HG03060 (cell line): ENCODE measurements around the gene CALHM4.

Source experiments
- ATAC-seq: cut with Tn5 transposase; IDR thresholded peaks from one replicate; pipeline ENCODE4 v1.9.1; 2021; ENCODE audit warnings: low read depth, moderate number of reproducible peaks; ENCODE audit not compliant: unreplicated experiment

The CALHM4 gene, protein sequence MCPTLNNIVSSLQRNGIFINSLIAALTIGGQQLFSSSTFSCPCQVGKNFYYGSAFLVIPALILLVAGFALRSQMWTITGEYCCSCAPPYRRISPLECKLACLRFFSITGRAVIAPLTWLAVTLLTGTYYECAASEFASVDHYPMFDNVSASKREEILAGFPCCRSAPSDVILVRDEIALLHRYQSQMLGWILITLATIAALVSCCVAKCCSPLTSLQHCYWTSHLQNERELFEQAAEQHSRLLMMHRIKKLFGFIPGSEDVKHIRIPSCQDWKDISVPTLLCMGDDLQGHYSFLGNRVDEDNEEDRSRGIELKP

DNA sequence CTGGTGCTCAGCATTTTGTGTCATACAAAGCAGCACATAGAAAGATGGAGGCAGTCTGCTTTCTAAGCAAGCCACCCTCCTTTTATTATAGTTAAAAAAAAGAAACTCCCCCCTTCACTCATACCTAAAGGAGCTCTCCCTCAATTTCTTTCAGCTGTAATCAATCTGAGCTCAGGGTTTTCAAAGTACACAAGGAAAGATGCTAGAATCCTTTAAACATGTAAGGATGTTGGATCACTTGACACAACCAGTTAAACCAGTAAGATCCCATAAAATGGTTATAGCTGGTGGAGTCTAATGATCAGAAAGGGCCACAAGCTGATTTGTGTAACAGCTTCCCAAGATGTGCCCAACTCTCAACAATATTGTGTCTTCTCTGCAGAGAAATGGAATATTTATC is at the start of gene CALHM4:
CALHM4 (plus strand) TSS at position 301 of the 400 bp plus-strand sequence; CDS start at position 344, 43 bp downstream.
- ATAC-seq = no peak

DNA sequence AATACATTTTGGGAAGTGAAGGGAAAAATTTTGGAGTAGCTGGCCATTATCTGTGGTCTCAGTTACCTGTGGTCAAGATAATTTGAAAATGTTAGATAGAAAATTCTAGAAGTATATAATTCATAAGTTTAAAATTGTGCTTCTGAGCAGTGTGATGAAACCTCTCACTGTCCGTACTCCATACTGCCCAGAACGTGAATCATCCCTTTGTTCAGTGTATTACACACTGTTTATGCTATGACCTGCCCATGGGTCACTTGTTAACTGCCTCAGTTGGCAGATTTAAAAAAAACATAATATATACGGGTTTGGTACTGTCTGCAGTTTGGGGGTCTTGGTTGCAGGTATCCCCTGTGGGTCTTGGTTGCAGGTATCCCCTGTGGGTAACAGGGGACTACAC is 46.2 kb upstream of the CALHM4 start:
- ATAC-seq = no peak

DNA sequence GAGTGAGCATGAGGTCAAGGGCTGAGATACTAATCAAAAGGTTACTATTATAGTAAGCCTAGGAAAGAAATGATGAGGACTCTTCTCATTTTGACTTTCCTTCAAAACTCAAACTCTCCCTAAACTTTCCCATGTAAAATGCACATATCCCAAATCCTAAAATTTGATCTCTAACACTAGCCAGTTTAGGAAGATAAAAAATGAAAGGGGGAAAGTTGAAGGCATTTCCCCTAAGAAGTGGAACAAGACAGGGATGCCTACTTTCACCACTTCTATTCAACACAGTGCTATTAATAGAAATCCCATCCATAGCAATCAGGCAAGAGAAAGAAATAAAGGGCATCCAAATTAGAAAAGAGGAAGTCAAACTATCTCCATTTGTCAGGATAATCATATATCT is 45.0 kb upstream of the CALHM4 start:
- no peak for ATAC-seq

DNA sequence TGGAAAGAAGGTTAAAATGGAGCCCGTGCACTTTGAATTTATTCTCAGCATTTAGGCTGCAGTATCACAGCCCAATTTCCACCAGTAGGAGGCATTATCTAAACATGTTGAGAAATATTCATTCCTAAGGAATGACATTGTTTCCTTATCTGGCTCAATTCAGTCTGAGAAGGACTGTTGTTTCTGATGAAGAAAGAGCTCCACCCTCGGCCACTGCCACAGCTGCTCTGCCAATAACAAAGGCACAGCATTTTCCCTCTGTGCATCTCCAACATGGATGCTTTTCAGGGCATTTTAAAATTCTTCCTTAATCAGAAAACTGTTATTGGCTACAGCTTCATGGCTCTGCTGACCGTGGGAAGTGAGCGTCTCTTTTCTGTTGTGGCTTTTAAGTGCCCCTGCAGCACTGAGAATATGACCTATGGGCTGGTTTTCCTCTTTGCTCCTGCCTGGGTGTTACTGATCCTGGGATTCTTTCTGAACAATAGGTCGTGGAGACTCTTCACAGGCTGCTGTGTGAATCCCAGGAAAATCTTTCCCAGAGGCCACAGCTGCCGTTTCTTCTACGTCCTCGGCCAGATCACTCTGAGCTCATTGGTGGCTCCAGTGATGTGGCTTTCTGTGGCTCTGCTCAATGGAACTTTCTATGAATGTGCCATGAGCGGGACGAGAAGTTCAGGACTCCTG is 42.0 kb upstream of the CALHM4 start, which contains the start of gene CALHM5:
CALHM5 (plus strand) TSS at position 216 of the 687 bp plus-strand sequence; CDS start at position 274, 58 bp downstream.
- ATAC-seq = no peak

DNA sequence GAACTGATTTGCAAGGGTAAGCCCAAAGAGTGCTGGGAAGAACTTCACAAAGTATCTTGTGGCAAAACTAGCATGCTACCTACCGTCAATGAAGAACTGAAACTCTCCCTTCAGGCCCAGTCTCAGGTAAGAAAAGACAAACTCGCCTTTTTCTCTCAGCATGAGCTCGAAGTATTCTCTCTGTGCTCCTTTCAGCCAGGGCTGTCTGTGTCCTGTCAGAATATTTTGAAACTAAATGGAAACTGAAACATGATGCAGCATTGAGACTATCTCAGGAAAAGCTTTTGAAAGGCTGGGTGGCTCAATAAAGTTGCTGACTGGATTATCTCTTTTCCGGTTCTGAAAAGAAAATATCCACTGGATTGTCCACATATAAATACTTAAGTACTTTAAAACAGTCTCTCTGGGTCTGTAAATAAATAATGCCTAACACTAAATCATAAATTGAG is 41.4 kb upstream of the CALHM4 start:
- ATAC-seq = peak; percentile 73

DNA sequence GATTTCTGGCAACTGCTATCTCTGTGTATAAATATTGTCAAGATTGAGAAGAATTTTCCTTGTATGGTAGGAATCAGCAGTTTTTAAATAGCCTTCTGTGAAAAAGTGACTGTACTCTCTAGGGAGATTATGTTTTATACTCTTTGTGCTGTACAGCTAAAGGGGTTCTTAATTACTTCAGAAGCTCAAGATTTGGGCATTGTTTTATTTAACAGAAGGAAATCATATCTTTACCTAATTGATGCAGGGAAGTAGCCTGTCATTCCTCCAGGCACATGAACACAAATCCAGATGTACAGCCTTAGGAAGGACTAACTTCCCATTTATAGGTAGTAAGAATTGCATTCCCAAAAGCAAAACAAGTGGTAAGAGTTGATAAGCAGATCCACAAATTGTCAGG is 40.8 kb upstream of the CALHM4 start:
- no peak for ATAC-seq

DNA sequence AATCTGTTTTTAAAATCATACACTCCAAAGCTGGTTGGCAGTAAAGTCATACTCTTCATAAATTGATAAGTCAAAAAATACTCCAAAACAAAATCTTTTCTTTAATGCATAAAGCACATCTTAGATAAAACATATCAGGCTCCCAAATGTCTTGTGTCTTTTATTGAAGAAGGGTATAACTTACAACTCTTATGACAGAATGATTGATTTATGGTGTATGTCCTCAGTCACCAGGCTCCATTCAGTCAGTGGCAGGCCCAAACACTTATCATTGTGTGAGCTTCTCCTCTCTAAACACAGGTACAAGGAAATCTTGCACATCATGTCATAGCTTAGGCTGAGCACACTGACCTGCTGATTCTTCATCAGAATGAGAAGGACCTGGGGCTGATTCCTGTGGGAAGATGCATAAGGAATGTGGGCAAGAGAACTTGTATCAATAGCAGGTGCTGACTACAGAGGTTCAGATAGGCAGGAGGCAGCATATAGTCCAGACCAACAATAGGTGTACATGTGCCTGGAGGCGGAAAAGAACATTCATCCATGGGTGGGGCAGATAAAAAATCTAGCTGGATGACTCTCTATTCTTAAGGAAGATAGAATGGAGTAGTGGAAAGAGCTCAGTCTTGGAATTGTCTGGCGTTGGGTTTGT is 40.2 kb upstream of the CALHM4 start:
- ATAC-seq = no peak

DNA sequence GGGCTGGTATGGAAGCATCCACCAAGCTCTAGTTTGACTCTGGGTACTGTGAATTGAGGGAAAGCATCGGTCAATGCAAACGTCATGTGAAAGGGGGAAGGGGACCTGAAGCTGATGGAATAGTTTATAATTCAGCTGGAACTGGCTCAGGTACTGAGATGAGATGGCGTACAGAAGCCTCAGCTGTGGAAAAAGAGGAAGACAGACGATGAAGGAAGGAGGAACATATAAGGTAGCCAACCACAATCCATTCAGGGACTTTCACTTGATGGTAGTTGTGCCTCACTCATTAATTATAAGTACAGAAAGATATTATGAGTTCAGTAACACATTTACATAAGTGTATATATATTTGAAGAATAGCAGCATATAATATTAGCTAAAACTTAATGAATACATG is 39.4 kb upstream of the CALHM4 start:
- no peak for ATAC-seq

DNA sequence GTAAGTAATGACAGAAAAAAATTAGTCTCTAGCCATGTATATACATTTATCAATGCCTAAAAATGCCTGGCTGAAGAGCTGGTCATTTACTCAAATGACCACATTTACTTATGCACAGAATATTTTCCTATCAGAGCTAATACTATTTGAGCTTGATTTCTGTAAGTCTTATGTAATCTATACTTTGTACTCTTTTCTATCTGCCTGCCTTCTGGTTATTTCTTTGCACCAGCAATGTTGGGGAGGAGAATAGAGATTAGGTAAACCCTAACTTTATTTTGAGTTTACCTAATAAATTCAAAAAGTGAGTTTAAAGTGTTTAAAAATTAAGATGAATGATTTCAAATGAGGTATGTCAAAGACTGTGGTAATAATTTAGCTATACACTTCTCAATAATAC is 38.4 kb upstream of the CALHM4 start:
- ATAC-seq = no peak

DNA sequence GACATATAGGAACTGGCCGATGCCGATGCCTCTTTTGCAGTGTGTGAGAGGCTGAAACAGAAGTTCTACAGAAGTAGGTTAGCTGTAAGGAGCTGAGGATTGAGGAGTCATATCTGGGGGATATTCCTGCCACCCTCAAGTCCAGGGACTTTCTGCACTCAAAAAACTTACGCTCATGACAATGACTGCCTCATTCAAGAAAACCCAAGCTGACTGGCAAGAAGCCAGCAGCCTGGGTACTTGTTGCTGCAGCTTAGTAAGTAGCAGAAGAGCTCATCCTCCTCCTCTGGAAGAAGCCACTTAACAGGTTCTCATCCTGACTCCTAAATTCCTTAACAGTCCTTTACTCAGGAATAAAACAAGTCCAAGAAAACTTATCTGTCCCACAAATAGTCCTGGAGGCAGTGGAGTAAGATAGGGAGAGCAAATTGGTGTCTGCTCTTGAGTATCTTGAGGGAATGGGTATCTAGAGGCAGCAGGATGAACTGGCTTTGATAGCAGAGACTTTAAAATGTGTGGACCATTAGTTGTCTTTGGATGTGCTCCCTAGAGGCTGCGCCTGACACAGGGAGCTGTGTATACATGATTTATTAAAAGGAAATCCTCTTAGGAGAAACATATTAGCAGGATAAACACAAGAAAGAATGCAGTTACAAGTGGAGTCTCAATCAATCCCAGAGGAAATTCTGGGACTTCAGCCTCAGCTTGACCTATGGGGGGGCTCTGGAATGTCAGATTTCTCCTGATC is 34.8 kb upstream of the CALHM4 start:
- ATAC-seq = no peak

DNA sequence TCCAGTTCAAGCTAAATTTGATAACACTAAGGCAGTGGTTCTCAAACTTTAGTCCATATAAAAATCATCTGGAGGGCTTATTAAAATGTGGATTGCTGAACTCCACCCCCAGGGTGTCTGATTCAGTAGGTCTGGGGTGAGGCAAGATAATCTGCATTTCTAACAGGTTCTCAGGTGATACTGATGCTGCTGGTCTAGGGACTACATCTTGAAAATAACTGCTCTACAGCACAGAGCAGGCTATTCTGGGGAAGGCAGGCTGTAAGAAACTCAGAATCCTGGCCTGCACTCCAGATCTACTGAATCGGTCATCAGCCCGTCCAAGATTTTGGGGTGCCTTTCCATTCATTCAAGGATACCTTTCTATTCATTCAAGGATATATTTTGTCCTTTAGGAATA is 30.7 kb upstream of the CALHM4 start:
- ATAC-seq = no peak

DNA sequence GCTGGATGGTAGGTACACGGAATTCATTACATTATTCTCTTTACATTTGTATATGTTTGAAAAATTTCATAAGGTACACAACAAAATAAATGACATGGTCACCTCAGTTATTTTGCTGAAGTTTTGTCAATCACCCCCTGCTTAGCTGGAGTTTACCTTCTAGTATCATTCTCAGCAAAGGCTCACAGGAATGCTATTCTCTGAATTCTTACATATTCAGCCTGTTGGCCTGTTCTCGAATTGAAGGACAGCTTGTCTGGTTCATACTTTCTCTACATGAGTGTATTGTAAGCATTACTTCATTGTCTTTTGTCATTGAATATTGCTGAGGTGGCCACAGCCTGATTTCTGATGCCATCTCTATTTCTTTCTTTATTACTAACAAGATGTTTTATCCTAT is 29.3 kb upstream of the CALHM4 start:
- ATAC-seq = no peak

DNA sequence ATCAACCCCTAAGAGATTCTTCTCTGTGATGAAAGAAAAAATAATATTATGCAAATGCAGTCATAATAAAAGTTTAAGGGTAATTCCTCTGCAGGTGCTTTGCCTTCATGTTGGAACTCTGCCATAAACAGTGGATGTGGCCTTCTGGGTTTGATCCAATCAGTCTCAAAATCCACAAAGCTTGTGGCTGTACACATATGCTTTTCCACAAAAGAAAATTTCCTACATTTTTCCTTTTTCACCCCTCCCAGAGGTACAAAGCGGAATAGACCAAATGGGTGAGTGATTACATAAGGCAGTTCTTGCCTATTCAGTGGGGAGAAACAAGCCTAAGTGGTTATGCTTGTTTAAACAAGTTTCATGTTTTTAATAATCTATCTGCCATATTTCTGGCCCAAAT is 25.4 kb upstream of the CALHM4 start:
- ATAC-seq = no peak

DNA sequence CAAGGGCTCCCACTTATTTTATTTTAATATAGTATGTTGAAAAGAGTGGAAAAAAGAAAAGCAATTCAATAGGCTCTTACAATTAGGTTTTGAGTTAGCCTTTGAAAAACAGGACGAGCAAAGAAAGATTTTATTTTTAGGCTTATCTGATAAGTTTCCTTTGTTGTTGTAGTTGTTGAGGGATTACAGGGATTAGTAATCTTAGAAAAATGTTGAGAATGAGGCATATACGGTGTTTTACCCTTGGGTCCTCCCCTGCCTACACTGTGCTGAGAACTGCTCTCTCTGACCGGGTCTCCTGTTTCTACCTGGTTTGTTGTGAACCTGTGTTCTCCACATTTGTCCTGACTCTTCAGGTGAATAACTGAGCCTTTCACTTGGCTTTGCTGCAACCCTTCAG is 24.8 kb upstream of the CALHM4 start:
- no peak for ATAC-seq

DNA sequence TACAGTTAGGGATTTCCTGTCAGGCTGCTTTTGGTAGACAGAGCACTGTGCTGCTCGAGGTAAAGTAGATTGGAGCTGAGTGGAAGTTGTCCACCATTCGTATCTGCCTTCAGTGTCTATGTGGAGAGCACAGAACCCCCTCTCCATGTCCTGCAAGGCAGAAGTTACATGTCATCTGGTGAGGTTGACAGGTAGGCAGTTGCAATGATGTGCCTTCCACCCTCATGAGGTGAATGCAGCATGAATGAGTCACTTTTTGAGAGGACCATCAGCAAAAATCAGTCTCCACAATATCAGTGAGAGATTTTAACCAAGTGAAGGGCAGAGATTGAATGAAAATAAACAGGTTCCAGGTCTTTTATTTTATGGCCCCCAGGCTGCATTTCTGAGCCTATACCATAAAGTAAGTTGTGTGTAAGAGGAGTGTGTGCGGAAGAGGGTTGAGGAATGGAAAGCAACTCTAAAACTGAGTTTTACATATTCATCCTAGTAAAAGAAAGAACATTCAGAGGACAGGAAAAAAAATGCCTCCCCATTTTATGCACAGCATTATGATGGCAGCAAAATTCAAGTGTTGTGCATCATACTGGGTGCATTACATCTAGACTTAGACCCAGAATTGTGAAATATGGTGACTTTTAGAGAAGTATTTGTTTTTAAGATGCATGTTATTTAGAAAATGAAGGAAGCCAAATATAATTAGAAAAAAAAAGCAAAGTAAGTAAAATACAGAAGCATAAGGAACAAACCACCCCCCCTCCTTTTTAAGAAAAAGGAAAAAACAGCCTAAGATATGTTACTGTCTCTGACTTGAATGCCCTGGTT is 23.9 kb upstream of the CALHM4 start:
- no peak for ATAC-seq

DNA sequence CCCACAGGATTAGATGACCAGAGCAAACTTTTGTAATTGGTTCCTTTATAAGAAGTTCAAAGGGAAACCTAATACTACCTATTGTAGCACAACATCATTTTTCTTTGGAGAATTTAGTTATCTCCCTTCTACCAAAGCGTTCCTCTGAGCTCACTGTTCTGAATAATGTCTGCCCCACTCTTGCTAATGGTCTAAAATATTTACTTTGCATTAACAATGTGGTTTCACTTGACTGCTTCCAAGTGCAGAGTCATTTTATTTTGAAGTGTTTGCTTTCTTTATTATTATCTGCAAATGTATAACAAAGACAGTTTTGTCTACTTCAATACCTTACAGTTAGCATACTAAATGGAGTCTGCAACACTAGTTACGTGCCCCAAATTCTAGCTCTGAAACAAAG is 23.1 kb upstream of the CALHM4 start:
- ATAC-seq = no peak

DNA sequence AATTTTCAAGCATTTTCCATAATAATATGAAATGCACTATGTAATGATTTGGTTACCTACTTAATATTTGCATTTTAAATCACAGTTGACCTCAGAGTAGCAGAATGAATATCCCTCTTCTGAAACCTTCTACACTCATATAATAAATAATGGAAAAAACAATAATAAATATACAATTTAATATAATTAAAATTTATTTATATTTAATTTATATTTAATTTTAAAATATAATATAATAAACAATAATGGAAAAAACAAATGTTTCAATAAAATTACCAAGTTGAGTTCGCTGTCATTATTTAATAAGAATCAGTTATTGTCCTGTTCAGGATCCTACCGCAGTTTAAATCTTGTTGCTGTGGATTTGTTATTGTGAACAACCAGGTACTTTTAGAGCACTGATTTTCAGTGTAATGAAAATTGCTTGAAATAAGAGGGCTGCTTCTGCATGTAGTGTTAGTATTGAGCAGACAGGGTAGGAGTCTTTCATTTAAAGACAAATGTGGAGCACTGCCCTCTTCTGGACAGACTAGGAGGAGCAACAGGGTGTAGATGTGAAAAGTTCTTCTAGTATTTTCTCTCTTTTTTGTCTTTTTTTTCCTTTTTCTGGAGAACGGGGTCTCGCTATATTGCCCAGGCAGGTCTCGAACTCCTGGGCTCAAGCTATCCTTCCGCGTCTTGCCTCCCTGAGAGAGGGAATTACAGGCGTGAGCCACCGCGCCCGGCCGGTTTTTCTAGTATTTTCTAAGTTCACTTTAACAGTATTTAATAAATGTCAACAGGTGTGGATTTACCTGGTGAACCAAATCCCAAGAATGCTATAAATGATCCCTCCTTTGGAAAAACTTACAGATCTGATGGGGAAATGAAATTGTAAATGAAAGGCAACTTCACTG is 21.6 kb upstream of the CALHM4 start:
- ATAC-seq = peak; percentile 54

DNA sequence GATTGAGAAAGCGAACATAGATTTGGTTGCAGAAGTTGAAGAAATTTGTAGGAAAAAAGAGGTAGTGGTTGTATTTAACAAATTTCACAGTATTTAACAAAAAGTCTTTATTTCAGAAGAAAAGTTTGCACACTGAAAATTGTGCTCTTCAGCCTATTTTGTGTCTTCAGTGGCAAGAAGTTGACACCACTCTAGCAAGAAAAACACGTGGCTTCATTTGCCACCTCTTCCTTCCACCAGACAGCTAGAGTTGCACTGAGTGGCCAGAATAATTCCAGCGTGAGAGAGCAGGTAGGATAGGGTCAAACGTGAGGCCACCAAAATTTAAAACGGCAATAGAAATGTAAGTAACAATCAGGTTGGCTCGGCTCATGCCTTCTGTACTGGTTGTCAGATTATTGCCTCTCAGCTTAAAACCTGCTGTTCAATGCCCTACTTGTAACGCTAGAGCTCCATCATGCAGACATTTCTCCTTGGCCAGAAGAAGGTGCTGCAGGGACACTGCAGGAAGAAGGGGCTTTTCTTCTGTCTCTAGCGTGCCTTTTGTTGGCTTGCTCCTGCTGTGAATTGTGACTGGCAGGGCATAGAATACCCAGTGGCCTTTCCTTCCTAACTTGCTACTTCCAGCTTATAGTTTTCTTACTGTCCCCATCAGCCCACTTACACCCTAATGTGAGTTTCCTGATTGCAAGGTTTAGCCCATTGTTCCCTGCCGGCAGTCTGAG is 20.2 kb upstream of the CALHM4 start:
- ATAC-seq = no peak
